Measurements from ENCODE around the gene ZNF784.

The ZNF784 gene

GRCh38 chr19:55666343-55667005 is 42.1 kb upstream of the ZNF784 start:
- Histone ChIP-seq H3K4me2 (ENCODE audit: low read length) (no peak overlapping the region), H3K36me3 (replicated peaks; ENCODE audit: low read depth, low read length) (peaks cover 79% of the 10 kb centered on the region), H3K9ac (ENCODE audit: low read length) (no peak overlapping the region), H4K20me1 (ENCODE audit: insufficient read depth, low read length) (peaks cover 82% of the 10 kb centered on the region), H3K9me3 (ENCODE audit: insufficient read depth, low read length) (no peaks in the 10 kb centered on the region), H3K27ac (ENCODE audit: low read length) (no peak overlapping the region), H3K4me1 (ENCODE audit: low read length) (no peaks in the 10 kb centered on the region), H3K4me3 (ENCODE audit: low read length) (no peak overlapping the region), H2AFZ (ENCODE audit: low read depth, low read length) (no peak overlapping the region), H3K27me3 (ENCODE audit: low read depth, low read length) (no peaks in the 10 kb centered on the region), H3K79me2 (ENCODE audit: low read length) (peaks cover 98% of the 10 kb centered on the region)
- TF ChIP-seq CTCF (IDR thresholded peaks at IDR 0.05; ENCODE audit: low read depth, low read length) (no peak), EZH2phosphoT487 (IDR thresholded peaks at IDR 0.05; ENCODE audit: low read depth) (no peak)

GRCh38 chr19:55663846-55664536 is 39.6 kb upstream of the ZNF784 start:
- Histone ChIP-seq H3K4me1 (ENCODE audit: low read length) (peaks cover 10% of the 10 kb centered on the region), H3K79me2 (ENCODE audit: low read length) (peaks cover 98% of the 10 kb centered on the region), H3K4me3 (ENCODE audit: low read length) (no peak overlapping the region), H3K9ac (ENCODE audit: low read length) (no peak overlapping the region), H3K27me3 (ENCODE audit: low read depth, low read length) (no peaks in the 10 kb centered on the region), H3K36me3 (replicated peaks; ENCODE audit: low read depth, low read length) (peaks cover 87% of the 10 kb centered on the region), H2AFZ (ENCODE audit: low read depth, low read length) (no peak overlapping the region), H4K20me1 (ENCODE audit: insufficient read depth, low read length) (peaks cover 82% of the 10 kb centered on the region), H3K27ac (ENCODE audit: low read length) (no peak overlapping the region), H3K9me3 (ENCODE audit: insufficient read depth, low read length) (no peaks in the 10 kb centered on the region), H3K4me2 (ENCODE audit: low read length) (no peak overlapping the region)
- TF ChIP-seq EZH2phosphoT487 (IDR thresholded peaks at IDR 0.05; ENCODE audit: low read depth) (no peak), CTCF (IDR thresholded peaks at IDR 0.05; ENCODE audit: low read depth, low read length) (no peak)

GRCh38 chr19:55661826-55662225 is 37.5 kb upstream of the ZNF784 start:
- no peak overlapping the region for H3K4me3 ChIP-seq (ENCODE audit: low read length)
- H3K27me3 ChIP-seq (ENCODE audit: low read depth, low read length), result no peaks in the 10 kb centered on the region
- H3K27ac ChIP-seq (ENCODE audit: low read length), result no peak overlapping the region
- no peak overlapping the region for H3K4me2 ChIP-seq (ENCODE audit: low read length)
- H3K36me3 ChIP-seq (replicated peaks; ENCODE audit: low read depth, low read length), result peaks cover 85% of the 10 kb centered on the region
- H3K4me1 ChIP-seq (ENCODE audit: low read length), result peaks cover 29% of the 10 kb centered on the region
- H4K20me1 ChIP-seq (ENCODE audit: insufficient read depth, low read length), result peaks cover 83% of the 10 kb centered on the region
- no peak overlapping the region for H3K9ac ChIP-seq (ENCODE audit: low read length)
- peaks cover 98% of the 10 kb centered on the region for H3K79me2 ChIP-seq (ENCODE audit: low read length)
- H2AFZ ChIP-seq (ENCODE audit: low read depth, low read length), result no peak overlapping the region
- TF ChIP-seq EZH2phosphoT487 (IDR thresholded peaks at IDR 0.05; ENCODE audit: low read depth) (no peak), CTCF (IDR thresholded peaks at IDR 0.05; ENCODE audit: low read depth, low read length) (no peak)
- no peaks in the 10 kb centered on the region for H3K9me3 ChIP-seq (ENCODE audit: insufficient read depth, low read length)

GRCh38 chr19:55660991-55661390 is 36.6 kb upstream of the ZNF784 start:
- Histone ChIP-seq H2AFZ (ENCODE audit: low read depth, low read length) (no peak overlapping the region), H3K9me3 (ENCODE audit: insufficient read depth, low read length) (no peaks in the 10 kb centered on the region), H3K4me1 (ENCODE audit: low read length) (peaks cover 29% of the 10 kb centered on the region), H3K4me2 (ENCODE audit: low read length) (no peak overlapping the region), H3K36me3 (replicated peaks; ENCODE audit: low read depth, low read length) (peaks cover 85% of the 10 kb centered on the region), H3K9ac (ENCODE audit: low read length) (no peak overlapping the region), H3K4me3 (ENCODE audit: low read length) (no peak overlapping the region), H3K27ac (ENCODE audit: low read length) (no peak overlapping the region), H3K79me2 (ENCODE audit: low read length) (peaks cover 98% of the 10 kb centered on the region), H4K20me1 (ENCODE audit: insufficient read depth, low read length) (peaks cover 79% of the 10 kb centered on the region), H3K27me3 (ENCODE audit: low read depth, low read length) (no peaks in the 10 kb centered on the region)
- TF ChIP-seq CTCF (IDR thresholded peaks at IDR 0.05; ENCODE audit: low read depth, low read length) (no peak), EZH2phosphoT487 (IDR thresholded peaks at IDR 0.05; ENCODE audit: low read depth) (no peak)
